GM12872 (cell line): Measurements from ENCODE around the gene SSR3.

Source experiments
- CTCF ChIP-seq: IDR thresholded peaks from 3 replicates; pipeline ENCODE4 v1.5.1; 2011; ENCODE audit warnings: low read depth, mild to moderate bottlenecking, low read length, moderate library complexity; ENCODE audit not compliant: insufficient read depth

SSR3 gene

GRCh38 chr3:156516284-156516683 is 38.6 kb downstream of the SSR3 start:
- no peak for TF ChIP-seq CTCF

- TF ChIP-seq CTCF: no peak
Measured at GRCh38 chr3:156513619-156514018, 41.3 kb downstream of the SSR3 start.

GRCh38 chr3:156511987-156512677 is 42.8 kb downstream of the SSR3 start:
- no peak for TF ChIP-seq CTCF

GRCh38 chr3:156509189-156510174 is 45.4 kb downstream of the SSR3 start:
- TF ChIP-seq CTCF: peak; percentile 43; the same call in 2 of the 3 replicates

- TF ChIP-seq CTCF: no peak
Measured at GRCh38 chr3:156507285-156507684, 47.6 kb downstream of the SSR3 start.

- TF ChIP-seq CTCF: no peak
Measured at GRCh38 chr3:156498307-156498706, 56.6 kb downstream of the SSR3 start.

GRCh38 chr3:156497326-156497725 is 57.6 kb downstream of the SSR3 start:
- TF ChIP-seq CTCF: no peak
